Gastroesophageal sphincter (tissue), 4 donors: Measurements from ENCODE around the gene SPTBN2. TPM values are rescaled to one million over a fixed set of nuclear protein-coding genes. Genes with fewer than 3 reads are reported as not detected.

Experiments used
- ATAC-seq: fragments of 150-250 bp; one replicate; pipeline ENCODE4 v1.9.1; 2016; ENCODE audit warnings: mild to moderate bottlenecking, moderate library complexity
- H3K27ac ChIP-seq, 4 donors: fragments of 200-600 bp; sonication (generic) in 3 of 4; 1 replicate in 3 of 4; 2 replicates in 1 of 4; pipeline ENCODE4 v1.5.1; 2016 to 2019
- H3K27me3 ChIP-seq: fragments of 200-600 bp; sonication (generic); one replicate; pipeline ENCODE4 v1.5.1; 2019
- H3K36me3 ChIP-seq, 2 donors: fragments of 200-600 bp; sonication (generic); one replicate each; pipeline ENCODE4 v1.5.1; 2019; ENCODE audit warnings: control low read depth in 1 of 2
- H3K4me1 ChIP-seq, 3 donors: fragments of 200-600 bp; sonication (generic); 1 replicate in 2 of 3; 2 replicates in 1 of 3; pipeline ENCODE4 v1.5.1; 2016 to 2019; ENCODE audit warnings: control low read depth in 2 of 3
- H3K4me3 ChIP-seq, 2 donors: fragments of 200-600 bp; sonication (generic); one replicate each; pipeline ENCODE4 v1.5.1; 2019; ENCODE audit warnings: mild to moderate bottlenecking in 1 of 2, moderate library complexity in 1 of 2
- H3K9me3 ChIP-seq, 3 donors: fragments of 200-600 bp; sonication (generic); one replicate each; pipeline ENCODE4 v1.5.1; 2017 to 2019; ENCODE audit warnings: control low read depth in 2 of 3
- EP300 ChIP-seq: sonication (generic); formaldehyde crosslinking; IDR thresholded peaks from one replicate; pipeline ENCODE4 v1.6.1; 2017; ENCODE audit warnings: antibody characterized with exemption, mild to moderate bottlenecking
- POLR2A ChIP-seq, 2 donors: fragments of 450-650 bp; IDR thresholded peaks; one replicate each; pipeline ENCODE4 v1.6.1; 2017; ENCODE audit warnings: antibody characterized with exemption in 2 of 2, mild to moderate bottlenecking in 2 of 2, moderate library complexity in 1 of 2
- POLR2AphosphoS5 ChIP-seq: sonication (generic); formaldehyde crosslinking; IDR thresholded peaks from one replicate; pipeline ENCODE4 v1.6.1; 2017; ENCODE audit warnings: antibody characterized with exemption
- WGBS, 2 donors: methylation state at CpG; one replicate each; pipeline ENCODE4 v1.1.5; 2018; ENCODE audit warnings: low coverage in 1 of 2; 5-methylcytosine and 5-hydroxymethylcytosine counted together
- small RNA-seq, 4 donors: library from RNA; depleted of rRNA; stranded (forward); fragments of <200 nt; gene quantifications; one replicate each; pipeline ENCODE3, GENCODE V24; 2016
- total RNA-seq, 4 donors: library from RNA; depleted of rRNA; stranded (reverse); fragments of >200 nt; gene quantifications; one replicate each; pipeline ENCODE4 v1.1.0, GENCODE V29; 2016
- TF ChIP-seq, protein P1 (sequence below), 4 experiments: fragments of 200-600 bp in 2 of 4; fragments of 450-650 bp in 2 of 4; sonication (generic) in 1 of 4; IDR thresholded peaks; one replicate each; pipeline ENCODE4 v1.5.1; 2017 to 2019; ENCODE audit warnings: antibody characterized with exemption in 4 of 4, mild to moderate bottlenecking in 2 of 4, moderate library complexity in 2 of 4

Gene SPTBN2
- total RNA-seq, 4 donors from 2014 or later, result 1.8 to 19.5 (median 5.6) TPM

- peaks cover 0 to 26% of the 10 kb centered on the region in 2 donors for H3K36me3 ChIP-seq
- H3K27me3 ChIP-seq, result no peaks in the 10 kb centered on the region
- ATAC-seq, result peak; percentile 98
- peak within 1 kb of the TSS; percentile 49 to 78 for H3K4me3 ChIP-seq
- H3K27ac ChIP-seq, result peak within 1 kb of the TSS; percentile 57 to 92 (median 90)
- H3K9me3 ChIP-seq, result no peaks in the 10 kb centered on the region
- 0 to 1% methylated on average over 5 to 14 of the region's 63 CpGs for WGBS, 2 donors
- H3K4me1 ChIP-seq, result peaks cover 21 to 71% (median 41%) of the 10 kb centered on the region in 3 donors
- TF ChIP-seq, protein P1, sequence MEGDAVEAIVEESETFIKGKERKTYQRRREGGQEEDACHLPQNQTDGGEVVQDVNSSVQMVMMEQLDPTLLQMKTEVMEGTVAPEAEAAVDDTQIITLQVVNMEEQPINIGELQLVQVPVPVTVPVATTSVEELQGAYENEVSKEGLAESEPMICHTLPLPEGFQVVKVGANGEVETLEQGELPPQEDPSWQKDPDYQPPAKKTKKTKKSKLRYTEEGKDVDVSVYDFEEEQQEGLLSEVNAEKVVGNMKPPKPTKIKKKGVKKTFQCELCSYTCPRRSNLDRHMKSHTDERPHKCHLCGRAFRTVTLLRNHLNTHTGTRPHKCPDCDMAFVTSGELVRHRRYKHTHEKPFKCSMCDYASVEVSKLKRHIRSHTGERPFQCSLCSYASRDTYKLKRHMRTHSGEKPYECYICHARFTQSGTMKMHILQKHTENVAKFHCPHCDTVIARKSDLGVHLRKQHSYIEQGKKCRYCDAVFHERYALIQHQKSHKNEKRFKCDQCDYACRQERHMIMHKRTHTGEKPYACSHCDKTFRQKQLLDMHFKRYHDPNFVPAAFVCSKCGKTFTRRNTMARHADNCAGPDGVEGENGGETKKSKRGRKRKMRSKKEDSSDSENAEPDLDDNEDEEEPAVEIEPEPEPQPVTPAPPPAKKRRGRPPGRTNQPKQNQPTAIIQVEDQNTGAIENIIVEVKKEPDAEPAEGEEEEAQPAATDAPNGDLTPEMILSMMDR (IDR thresholded peaks at IDR 0.05), result peak in 2 of 4 experiments; percentile 19 to 24
- TF ChIP-seq EP300, result no peak
- TF ChIP-seq POLR2AphosphoS5, result peak; percentile 97
- peak; percentile 85 to 88 for TF ChIP-seq POLR2A (IDR thresholded peaks at IDR 0.05)
Observed at GRCh38 chr11:66638177-66639065, 90.6 kb downstream of the SPTBN2 start, which contains the start of gene RBM4. RBM4 (plus strand) TSS chr11:66638703; CDS start chr11:66639712, 1,009 bp downstream.

- Histone ChIP-seq H3K4me3 (peak overlapping the region; percentile 23 to 78), H3K4me1 (peaks cover 20 to 71% (median 35%) of the 10 kb centered on the region in 3 donors), H3K27me3 (no peaks in the 10 kb centered on the region), H3K9me3 (no peaks in the 10 kb centered on the region), H3K27ac (peak overlapping the region; percentile 31 to 92 (median 90)), H3K36me3 (peaks cover 0 to 23% of the 10 kb centered on the region in 2 donors)
- 26 to 36% methylated on average over 3 to 11 of the region's 12 CpGs for WGBS, 2 donors
- ATAC-seq, result no peak
- TF ChIP-seq, protein P1 (IDR thresholded peaks at IDR 0.05), result no peak
- TF ChIP-seq EP300 (no peak), POLR2AphosphoS5 (no peak), POLR2A (IDR thresholded peaks at IDR 0.05) (no peak)
Observed at GRCh38 chr11:66637557-66638176, 91.3 kb downstream of the SPTBN2 start.

DNA sequence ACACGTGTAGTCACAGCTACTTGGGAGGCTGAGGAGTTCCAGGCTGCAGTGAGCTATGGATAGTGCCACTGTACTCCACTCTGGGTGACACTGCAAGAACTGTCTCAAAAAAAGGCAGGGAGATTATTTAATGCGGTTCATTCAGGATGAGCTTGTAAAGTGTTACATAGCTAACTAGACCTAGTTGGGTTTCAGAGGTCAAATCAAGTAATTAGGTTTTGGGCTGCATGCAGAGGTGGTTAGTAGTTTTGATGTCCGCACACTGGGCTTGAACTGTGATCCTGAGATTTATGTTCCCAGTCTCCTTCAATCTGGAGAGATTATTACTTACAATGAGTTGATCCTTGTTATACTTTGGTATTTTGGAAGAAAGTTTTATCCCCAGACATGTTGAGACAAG is 92.6 kb downstream of the SPTBN2 start:
- no peak for TF ChIP-seq POLR2AphosphoS5
- no peak for TF ChIP-seq POLR2A (IDR thresholded peaks at IDR 0.05)
- TF ChIP-seq, protein P1 (IDR thresholded peaks at IDR 0.05), result no peak
- no peak for TF ChIP-seq EP300
- no peaks in the 10 kb centered on the region for H3K9me3 ChIP-seq
- no peaks in the 10 kb centered on the region for H3K27me3 ChIP-seq
- H3K4me1 ChIP-seq, result peaks cover 17 to 71% (median 25%) of the 10 kb centered on the region in 3 donors
- no peak overlapping the region for H3K4me3 ChIP-seq
- 82 to 100% methylated on average over 2 to 3 of the region's 3 CpGs for WGBS, 2 donors
- H3K36me3 ChIP-seq, result peaks cover 0 to 23% of the 10 kb centered on the region in 2 donors
- ATAC-seq, result no peak
- peak overlapping the region in 2 of 4 donors; percentile 15 to 91 for H3K27ac ChIP-seq

Small RNAs within 50 kb of the gene (small RNA-seq; reads per million reads assigned to genes)
- gene RN7SL12P, result 0 reads per million in 4 donors

Other genes with a start within 250 kb of the SPTBN2 start
- 10 to 100 TPM; 11.5 to 35.3 (median 22.4) TPM for gene DPP3, start 248.8 kb downstream of the SPTBN2 start, total RNA-seq
- gene BBS1, start 218.6 kb downstream of the SPTBN2 start, total RNA-seq, result 10 to 100 TPM; 49.2 to 95.1 (median 82.9) TPM
- 10 to 100 TPM in 2 of 4 donors, 1 to 10 TPM in 2; 5.9 to 12.1 (median 10.4) TPM for gene ZDHHC24, start 183.2 kb downstream of the SPTBN2 start, total RNA-seq
- not detected for gene ACTN3, start 182.3 kb downstream of the SPTBN2 start, total RNA-seq
- 100 to 1,000 TPM in 1 of 4 donors, 10 to 100 TPM in 3; 65.1 to 114 (median 88.4) TPM for gene CTSF, start 160.6 kb downstream of the SPTBN2 start, total RNA-seq
- 1 to 10 TPM in 3 of 4 donors, under 1 TPM in 1; 0.27 to 1.2 (median 1.1) TPM for gene CCDC87, start 136.2 kb downstream of the SPTBN2 start, total RNA-seq
- 10 to 100 TPM; 28.1 to 41.7 (median 33.9) TPM for gene CCS, start 136.0 kb downstream of the SPTBN2 start, total RNA-seq
- gene RBM14, start 112.6 kb downstream of the SPTBN2 start, total RNA-seq, result 10 to 100 TPM; 25.6 to 66.6 (median 42.5) TPM
- gene RBM4, start 90.5 kb downstream of the SPTBN2 start, total RNA-seq, result 100 to 1,000 TPM in 3 of 4 donors, 10 to 100 TPM in 1; 98.2 to 114 (median 102) TPM
- gene RBM4B, start 51.3 kb downstream of the SPTBN2 start, total RNA-seq, result 10 to 100 TPM; 10.7 to 28.2 (median 12.3) TPM
- 10 to 100 TPM in 3 of 4 donors, 1 to 10 TPM in 1; 9.5 to 14.8 (median 11.7) TPM for gene RCE1, start 114.2 kb upstream of the SPTBN2 start, total RNA-seq
- 10 to 100 TPM in 2 of 4 donors, 1 to 10 TPM in 2; 7.1 to 17.5 (median 9.2) TPM for gene LRFN4, start 127.8 kb upstream of the SPTBN2 start, total RNA-seq
- 1 to 10 TPM; 4.7 to 7.0 (median 5.6) TPM for gene PC, start 229.2 kb upstream of the SPTBN2 start, total RNA-seq
- gene C11orf86, start 246.1 kb upstream of the SPTBN2 start, total RNA-seq, result not detected